AG09319 (cell line): ENCODE results near the gene SCN4B.

Experiments
- DNase-seq: peaks from one replicate; pipeline ENCODE4 v3.0.0-alpha.2; 2010; ENCODE audit warnings: low read depth; ENCODE audit errors: extremely low read depth
- TF ChIP-seq, protein P1 (sequence below): IDR thresholded peaks from 2 replicates; pipeline ENCODE4 v1.5.1; 2011; ENCODE audit warnings: low read depth, mild to moderate bottlenecking, inconsistent platforms, low read length, moderate library complexity

SCN4B gene

DNA sequence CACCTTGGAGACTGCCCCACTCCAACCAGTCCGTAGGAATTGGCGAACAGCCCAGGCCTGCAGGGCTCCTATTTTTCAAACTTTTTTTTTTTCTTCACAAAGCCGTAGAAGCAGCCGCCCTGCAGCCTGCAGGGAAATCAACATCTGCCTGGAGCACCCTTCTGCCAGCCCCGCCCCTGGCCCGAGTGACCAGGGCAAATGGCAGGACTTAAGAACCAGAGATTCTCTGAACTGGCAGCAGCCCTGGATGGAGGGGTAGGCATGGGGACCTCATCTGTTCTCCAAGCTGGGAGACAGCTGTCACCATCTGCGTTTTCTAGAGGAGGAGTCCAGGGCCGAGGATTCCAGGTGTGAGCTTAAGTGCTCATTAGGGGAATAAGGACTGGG is 18.3 kb upstream of the SCN4B start:
- TF ChIP-seq, protein P1, sequence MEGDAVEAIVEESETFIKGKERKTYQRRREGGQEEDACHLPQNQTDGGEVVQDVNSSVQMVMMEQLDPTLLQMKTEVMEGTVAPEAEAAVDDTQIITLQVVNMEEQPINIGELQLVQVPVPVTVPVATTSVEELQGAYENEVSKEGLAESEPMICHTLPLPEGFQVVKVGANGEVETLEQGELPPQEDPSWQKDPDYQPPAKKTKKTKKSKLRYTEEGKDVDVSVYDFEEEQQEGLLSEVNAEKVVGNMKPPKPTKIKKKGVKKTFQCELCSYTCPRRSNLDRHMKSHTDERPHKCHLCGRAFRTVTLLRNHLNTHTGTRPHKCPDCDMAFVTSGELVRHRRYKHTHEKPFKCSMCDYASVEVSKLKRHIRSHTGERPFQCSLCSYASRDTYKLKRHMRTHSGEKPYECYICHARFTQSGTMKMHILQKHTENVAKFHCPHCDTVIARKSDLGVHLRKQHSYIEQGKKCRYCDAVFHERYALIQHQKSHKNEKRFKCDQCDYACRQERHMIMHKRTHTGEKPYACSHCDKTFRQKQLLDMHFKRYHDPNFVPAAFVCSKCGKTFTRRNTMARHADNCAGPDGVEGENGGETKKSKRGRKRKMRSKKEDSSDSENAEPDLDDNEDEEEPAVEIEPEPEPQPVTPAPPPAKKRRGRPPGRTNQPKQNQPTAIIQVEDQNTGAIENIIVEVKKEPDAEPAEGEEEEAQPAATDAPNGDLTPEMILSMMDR, result no peak
- no peak for DNase-seq

DNA sequence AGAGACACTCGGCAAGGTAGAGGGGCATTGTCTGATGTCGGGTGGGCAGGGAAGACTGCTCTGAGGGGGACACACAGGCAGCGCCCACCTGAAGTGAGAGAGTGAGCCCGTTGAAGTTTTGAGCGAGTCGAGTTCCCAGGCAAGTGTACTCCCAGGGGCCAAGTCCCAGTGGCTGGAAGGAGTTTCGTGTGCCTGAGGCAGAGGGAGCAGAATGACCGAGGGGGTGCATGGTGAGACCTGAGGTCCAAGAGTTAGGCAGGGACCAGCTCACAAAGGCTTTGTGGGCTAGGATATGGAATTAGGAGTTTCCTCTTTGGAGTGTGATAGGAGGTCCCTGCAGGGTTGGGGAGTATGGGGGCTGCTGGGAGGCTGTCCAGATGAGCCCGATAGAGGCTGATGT is 17.6 kb upstream of the SCN4B start:
- TF ChIP-seq, protein P1, result no peak
- no peak for DNase-seq

DNA sequence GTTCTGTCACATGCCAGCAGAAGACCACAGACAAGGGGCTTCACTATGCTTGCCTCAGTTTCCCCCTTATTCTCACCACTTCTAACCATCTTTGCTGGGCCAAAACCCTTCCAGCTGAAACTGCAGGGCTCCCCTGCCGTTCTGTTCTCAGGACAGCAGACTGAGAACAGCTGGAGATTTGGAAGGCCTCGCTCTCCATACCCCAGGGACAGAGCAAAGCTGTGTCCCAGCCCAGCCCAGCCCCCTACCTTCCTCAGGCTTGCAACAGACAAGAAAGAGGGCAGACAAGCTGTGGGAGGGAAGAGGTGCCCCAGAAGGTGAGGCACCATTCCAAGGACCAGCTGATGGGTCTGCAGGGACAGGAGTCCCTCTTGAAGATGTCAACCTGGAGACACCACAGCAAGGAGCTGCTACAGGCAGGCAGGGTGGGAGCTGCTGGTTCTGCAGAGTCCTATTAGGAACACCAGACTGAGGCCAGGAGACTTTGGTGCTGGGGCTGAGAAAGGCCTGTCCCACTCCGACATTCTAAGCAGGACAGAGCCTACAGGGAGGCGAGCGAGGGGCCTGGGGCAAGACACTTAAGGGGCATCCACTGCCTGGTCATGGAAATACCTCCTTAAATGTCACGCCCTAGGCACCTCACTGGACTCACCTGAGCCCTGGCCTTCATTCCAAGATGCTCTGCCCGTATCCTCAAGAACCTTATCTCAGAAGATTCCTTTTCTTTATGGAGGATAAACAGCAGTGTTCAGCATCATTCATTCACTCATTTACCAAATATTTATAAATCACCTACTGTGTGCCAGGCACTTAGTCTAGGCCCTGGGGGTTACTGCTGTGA is 16.9 kb upstream of the SCN4B start:
- DNase-seq, result no peak
- TF ChIP-seq, protein P1, result no peak

DNA sequence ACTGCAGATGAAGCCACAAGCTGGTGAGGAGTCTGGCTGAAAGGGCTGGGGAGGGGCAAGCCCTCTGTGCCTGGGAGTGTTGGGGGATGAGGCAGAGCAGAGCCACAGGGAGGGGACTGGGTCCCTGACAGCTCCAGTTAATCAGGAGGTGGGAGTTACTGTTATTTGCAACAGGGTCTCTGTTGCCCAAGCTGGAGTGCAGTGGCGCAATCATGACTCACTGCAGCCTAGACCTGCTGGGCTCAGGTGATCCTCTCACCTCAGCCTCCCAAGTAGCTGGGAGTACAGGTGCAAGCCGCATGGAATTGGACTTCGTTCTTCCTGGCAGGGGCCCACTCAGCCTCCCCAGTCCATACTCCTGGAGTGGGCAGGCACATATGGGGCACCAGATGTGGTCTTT is 16.1 kb upstream of the SCN4B start:
- no peak for DNase-seq
- TF ChIP-seq, protein P1, result no peak

DNA sequence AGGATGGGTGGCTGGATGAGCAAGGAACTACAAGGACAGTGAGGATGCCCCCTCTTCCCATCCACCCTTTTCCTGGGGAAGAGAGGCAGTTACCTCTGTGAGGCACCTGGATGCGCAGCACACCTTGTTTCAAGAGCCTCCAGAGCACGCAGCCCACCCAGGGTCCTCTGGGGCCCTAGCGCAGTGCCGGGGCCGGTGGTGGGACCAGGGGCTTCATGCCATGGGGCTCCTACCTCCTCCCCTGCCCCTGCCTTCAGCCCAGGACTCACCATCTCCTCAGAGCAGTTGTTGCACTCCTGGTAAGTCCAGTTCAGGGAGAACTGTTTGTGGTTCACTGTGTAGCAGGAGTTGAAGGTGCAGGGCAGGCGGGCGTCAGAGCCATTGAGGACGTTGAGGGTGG is 15.7 kb upstream of the SCN4B start:
- DNase-seq, result no peak
- TF ChIP-seq, protein P1, result no peak

DNA sequence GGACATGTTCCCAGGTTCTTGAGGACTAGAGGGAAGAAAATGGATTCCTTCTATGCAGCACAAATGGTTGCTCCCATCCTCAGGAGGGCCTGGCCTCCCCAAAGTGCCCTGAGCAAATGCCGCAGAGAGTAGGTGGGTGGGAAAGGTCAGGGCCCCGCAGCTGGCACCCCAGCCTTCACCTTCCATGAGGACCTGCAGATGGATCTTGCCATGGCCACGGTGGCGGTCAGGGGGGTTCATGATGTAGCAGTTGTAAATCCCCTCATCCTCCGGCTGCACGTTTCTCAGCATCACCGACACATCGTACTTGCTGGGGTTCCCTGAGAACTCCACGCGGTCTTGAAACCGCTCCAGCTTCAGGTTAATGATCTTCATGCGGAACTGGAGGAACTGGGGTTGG is 15.3 kb upstream of the SCN4B start:
- DNase-seq, result no peak
- TF ChIP-seq, protein P1, result no peak

DNA sequence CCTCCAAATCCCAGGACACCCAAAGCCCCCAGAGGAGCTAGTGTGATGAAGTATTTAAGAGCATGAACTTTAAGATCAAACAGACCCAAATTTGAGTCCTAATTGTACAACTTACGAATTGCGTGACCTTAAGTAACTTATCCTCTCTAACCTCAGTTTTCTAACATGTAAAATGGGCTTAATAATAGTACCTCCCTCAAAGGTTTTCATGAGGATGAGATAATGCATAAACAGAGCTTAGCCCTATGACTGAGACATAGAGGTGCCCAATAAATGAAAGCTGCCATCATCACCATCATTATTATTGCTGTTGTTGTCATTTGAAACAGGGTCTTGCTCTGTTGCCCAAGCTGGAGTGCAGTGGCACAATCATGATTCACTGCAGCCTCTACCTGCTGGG is 14.6 kb upstream of the SCN4B start:
- TF ChIP-seq, protein P1, result no peak
- DNase-seq, result no peak
